IPS-18c (cell line): Measurements from ENCODE around the gene MCC.

ENCODE experiments used
- H3K4me3 ChIP-seq: 2 replicates; pipeline ENCODE4 v1.7.0; 2013; ENCODE audit warnings: low read depth, mild to moderate bottlenecking, low read length, moderate library complexity; ENCODE audit not compliant: insufficient read depth
- H3K9me3 ChIP-seq: one replicate; pipeline ENCODE4 v1.6.1; 2013; ENCODE audit warnings: mild to moderate bottlenecking, low read length, moderate library complexity; ENCODE audit not compliant: control insufficient read depth, insufficient read depth

Gene MCC

GRCh38 chr5:113276001-113276400, 212.3 kb downstream of the MCC start:
- Histone ChIP-seq H3K4me3 (no peak overlapping the region), H3K9me3 (no peaks in the 10 kb centered on the region)

GRCh38 chr5:113274836-113275414, 213.3 kb downstream of the MCC start:
- H3K4me3 ChIP-seq: no peak overlapping the region
- H3K9me3 ChIP-seq: no peaks in the 10 kb centered on the region

- Histone ChIP-seq H3K4me3 (no peak overlapping the region), H3K9me3 (no peaks in the 10 kb centered on the region)
These were observed 214.3 kb downstream of the MCC start for GRCh38 chr5:113273948-113274347.

GRCh38 chr5:113271745-113272454, 216.4 kb downstream of the MCC start:
- H3K9me3 ChIP-seq: no peaks in the 10 kb centered on the region
- no peak overlapping the region for H3K4me3 ChIP-seq

- Histone ChIP-seq H3K4me3 (no peak overlapping the region), H3K9me3 (no peaks in the 10 kb centered on the region)
These were observed 217.2 kb downstream of the MCC start for GRCh38 chr5:113271015-113271414.

GRCh38 chr5:113270086-113270485, 218.2 kb downstream of the MCC start:
- Histone ChIP-seq H3K9me3 (no peaks in the 10 kb centered on the region), H3K4me3 (no peak overlapping the region)

GRCh38 chr5:113269023-113269997, 218.9 kb downstream of the MCC start:
- Histone ChIP-seq H3K9me3 (no peaks in the 10 kb centered on the region), H3K4me3 (no peak overlapping the region)

GRCh38 chr5:113268232-113268631, 220.0 kb downstream of the MCC start:
- H3K4me3 ChIP-seq: no peak overlapping the region
- H3K9me3 ChIP-seq: no peaks in the 10 kb centered on the region

- H3K4me3 ChIP-seq: no peak overlapping the region
These were observed 220.8 kb downstream of the MCC start for GRCh38 chr5:113267361-113267900.

GRCh38 chr5:113266913-113267227, 221.4 kb downstream of the MCC start:
- Histone ChIP-seq H3K4me3 (no peak overlapping the region), H3K9me3 (no peaks in the 10 kb centered on the region)

More at GRCh38 chr5:113267361-113267900, 220.8 kb downstream of the MCC start:
- H3K9me3 ChIP-seq: no peaks in the 10 kb centered on the region

- no peaks in the 10 kb centered on the region for H3K9me3 ChIP-seq
- H3K4me3 ChIP-seq: no peak overlapping the region
These were observed 221.9 kb downstream of the MCC start for GRCh38 chr5:113266227-113266912.

GRCh38 chr5:113265190-113265589, 223.1 kb downstream of the MCC start:
- Histone ChIP-seq H3K4me3 (no peak overlapping the region), H3K9me3 (no peaks in the 10 kb centered on the region)

GRCh38 chr5:113264046-113264445, 224.2 kb downstream of the MCC start:
- no peak overlapping the region for H3K4me3 ChIP-seq
- no peaks in the 10 kb centered on the region for H3K9me3 ChIP-seq

GRCh38 chr5:113263545-113263944, 224.7 kb downstream of the MCC start:
- Histone ChIP-seq H3K9me3 (no peaks in the 10 kb centered on the region), H3K4me3 (no peak overlapping the region)

- Histone ChIP-seq H3K9me3 (no peaks in the 10 kb centered on the region), H3K4me3 (no peak overlapping the region)
These were observed 225.6 kb downstream of the MCC start for GRCh38 chr5:113262674-113263073.

- H3K4me3 ChIP-seq: no peak overlapping the region
These were observed 229.2 kb downstream of the MCC start for GRCh38 chr5:113259034-113259433.

GRCh38 chr5:113257545-113257944, 230.7 kb downstream of the MCC start:
- Histone ChIP-seq H3K9me3 (no peaks in the 10 kb centered on the region), H3K4me3 (no peak overlapping the region)

More at GRCh38 chr5:113259034-113259433, 229.2 kb downstream of the MCC start:
- H3K9me3 ChIP-seq: no peaks in the 10 kb centered on the region
